SK-N-MC (cell line): ENCODE data around the gene HIRA.

Experiments used
- DNase-seq: peaks from one replicate; pipeline ENCODE4 v3.0.0-alpha.2; 2011; ENCODE audit warnings: low read depth, low spot score
- H3K27ac ChIP-seq: fragments of 200-600 bp; sonication (generic); 2 replicates; pipeline ENCODE4 v1.5.1; 2016; ENCODE audit warnings: mixed run types
- H3K36me3 ChIP-seq: fragments of 200-600 bp; sonication (generic); 2 replicates; pipeline ENCODE4 v1.6.1; 2017; ENCODE audit warnings: antibody characterized with exemption, low read length, mixed read lengths; ENCODE audit not compliant: insufficient read depth
- H3K4me3 ChIP-seq: fragments of 200-600 bp; sonication (generic); 2 replicates; pipeline ENCODE4 v1.5.1; 2016
- H3K9ac ChIP-seq: fragments of 200-600 bp; sonication (generic); 2 replicates; pipeline ENCODE4 v1.8.0; 2017; ENCODE audit warnings: mixed run types, mixed read lengths; ENCODE audit not compliant: insufficient read length
- H3K9me3 ChIP-seq: fragments of 200-600 bp; sonication (generic); 2 replicates; pipeline ENCODE4 v1.6.1; 2017; ENCODE audit warnings: low read depth, mild to moderate bottlenecking, antibody characterized with exemption, low read length, moderate library complexity, mixed read lengths
- EZH2 ChIP-seq: fragments of 200-600 bp; sonication (generic); IDR thresholded peaks from one replicate; pipeline ENCODE4 v1.6.1; 2017; ENCODE audit warnings: antibody characterized with exemption
- FOXP2 ChIP-seq: optimal IDR thresholded peaks from 2 replicates; pipeline ENCODE3; 2011; ENCODE audit warnings: mild to moderate bottlenecking, moderate library complexity; ENCODE audit not compliant: insufficient read depth; ENCODE audit errors: extremely low read length, control extremely low read depth
- POLR2AphosphoS5 ChIP-seq: IDR thresholded peaks from 2 replicates; pipeline ENCODE4 v1.6.1; 2012; ENCODE audit warnings: mild to moderate bottlenecking, low read depth, low read length, borderline replicate concordance

HIRA gene

DNA sequence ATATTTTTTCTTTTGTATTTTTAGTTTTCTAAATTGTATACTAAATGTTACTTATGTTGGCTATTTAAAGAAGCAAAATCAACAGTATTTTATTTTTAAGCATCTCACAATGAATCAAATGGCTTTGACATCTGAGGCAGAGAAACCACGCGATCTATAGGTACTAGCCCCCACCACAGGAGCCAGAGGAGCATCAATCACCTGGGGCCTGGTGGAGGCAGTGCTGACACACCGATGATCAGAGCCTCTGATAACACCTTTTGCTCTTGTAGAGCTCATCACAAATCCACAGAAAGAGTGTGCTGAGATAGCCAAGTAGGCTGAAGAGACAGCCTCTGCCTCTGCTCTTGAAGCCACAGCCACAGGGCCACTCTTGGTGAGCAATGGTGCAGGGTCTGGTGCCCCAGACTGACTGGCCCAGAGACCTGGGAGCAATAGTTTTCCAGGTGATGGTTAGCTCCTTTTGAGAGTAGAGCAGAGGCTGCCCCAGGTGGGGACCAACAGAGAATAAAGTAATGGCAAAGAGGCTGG is 25.2 kb downstream of the HIRA start:
- Histone ChIP-seq H3K36me3 (peaks cover 36% of the 10 kb centered on the region; the same call in 1 of the 2 replicates), H3K4me3 (no peak overlapping the region), H3K9me3 (no peaks in the 10 kb centered on the region), H3K9ac (no peak overlapping the region), H3K27ac (no peak overlapping the region)
- DNase-seq = no peak
- no peak for TF ChIP-seq FOXP2
- no peak for TF ChIP-seq EZH2

GRCh38 chr22:19405652-19406051 is 25.9 kb downstream of the HIRA start:
- Histone ChIP-seq H3K27ac (no peak overlapping the region), H3K36me3 (peaks cover 36% of the 10 kb centered on the region; the same call in 1 of the 2 replicates), H3K4me3 (no peak overlapping the region), H3K9ac (no peak overlapping the region), H3K9me3 (no peaks in the 10 kb centered on the region)
- DNase-seq = no peak
- TF ChIP-seq FOXP2 (no peak), EZH2 (no peak), POLR2AphosphoS5 (no peak)

DNA sequence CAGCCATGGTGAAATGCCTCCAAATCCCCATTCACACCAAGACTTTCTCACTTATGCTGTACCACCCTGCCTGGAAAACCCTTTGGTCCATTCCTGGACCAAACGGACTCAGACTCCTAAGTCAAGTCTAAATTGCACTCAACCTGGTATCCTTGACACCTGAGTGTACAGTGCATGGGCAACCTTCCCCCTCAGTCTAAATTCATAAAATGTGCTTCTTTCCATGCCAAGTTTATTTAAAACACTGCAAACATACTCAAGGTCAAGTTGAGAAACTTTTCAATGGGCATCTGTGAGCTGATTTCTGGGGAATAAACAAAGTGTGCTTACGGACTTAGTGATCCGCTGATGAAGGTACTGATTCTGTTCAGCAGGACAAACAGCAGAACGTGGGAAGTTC is 26.4 kb downstream of the HIRA start:
- H3K9ac ChIP-seq = no peak overlapping the region
- H3K27ac ChIP-seq = no peak overlapping the region
- no peak for DNase-seq
- H3K4me3 ChIP-seq = no peak overlapping the region
- no peaks in the 10 kb centered on the region for H3K9me3 ChIP-seq
- TF ChIP-seq POLR2AphosphoS5 (no peak), EZH2 (no peak), FOXP2 (no peak)
- H3K36me3 ChIP-seq = peaks cover 36% of the 10 kb centered on the region; the same call in 1 of the 2 replicates

- Histone ChIP-seq H3K9ac (no peak overlapping the region), H3K4me3 (no peak overlapping the region), H3K27ac (no peak overlapping the region), H3K9me3 (no peaks in the 10 kb centered on the region), H3K36me3 (peaks cover 36% of the 10 kb centered on the region; the same call in 1 of the 2 replicates)
- DNase-seq = no peak
- TF ChIP-seq EZH2 (no peak), FOXP2 (no peak), POLR2AphosphoS5 (no peak)
These were observed 26.9 kb downstream of the HIRA start for GRCh38 chr22:19404676-19405075.

GRCh38 chr22:19402642-19403191 is 28.8 kb downstream of the HIRA start:
- H3K9me3 ChIP-seq = no peaks in the 10 kb centered on the region
- no peak overlapping the region for H3K4me3 ChIP-seq
- H3K27ac ChIP-seq = no peak overlapping the region
- no peak for TF ChIP-seq FOXP2
- TF ChIP-seq EZH2 = no peak
- TF ChIP-seq POLR2AphosphoS5 = no peak
- peaks cover 27% of the 10 kb centered on the region; the same call in 1 of the 2 replicates for H3K36me3 ChIP-seq
- no peak overlapping the region for H3K9ac ChIP-seq
- no peak for DNase-seq

GRCh38 chr22:19401483-19401882 is 30.1 kb downstream of the HIRA start:
- H3K27ac ChIP-seq = no peak overlapping the region
- no peak overlapping the region for H3K9ac ChIP-seq
- no peaks in the 10 kb centered on the region for H3K9me3 ChIP-seq
- H3K36me3 ChIP-seq = peaks cover 25% of the 10 kb centered on the region; the same call in 1 of the 2 replicates
- no peak for DNase-seq
- no peak overlapping the region for H3K4me3 ChIP-seq
- TF ChIP-seq EZH2 = no peak
- no peak for TF ChIP-seq POLR2AphosphoS5
- no peak for TF ChIP-seq FOXP2

DNA sequence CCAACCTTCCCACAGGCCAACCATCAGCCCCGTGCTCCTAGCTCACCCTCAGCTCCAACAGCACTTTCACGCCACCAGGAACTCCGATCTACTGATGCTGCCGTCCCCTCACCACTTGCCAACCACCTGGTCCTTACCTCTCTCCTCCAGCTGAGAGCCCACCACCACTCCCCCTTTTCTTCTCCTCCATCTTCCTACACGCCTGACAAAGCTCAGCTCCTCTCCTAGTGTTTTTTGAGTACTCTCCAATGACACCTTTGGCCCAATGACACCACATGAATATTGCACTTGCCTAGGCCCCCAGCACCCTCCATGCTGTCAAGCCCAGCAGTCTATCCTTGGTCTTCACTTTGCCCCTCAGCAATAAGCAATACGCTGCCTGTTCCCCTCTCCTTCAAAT is 30.7 kb downstream of the HIRA start:
- Histone ChIP-seq H3K9me3 (no peaks in the 10 kb centered on the region), H3K36me3 (peaks cover 20% of the 10 kb centered on the region; the same call in 1 of the 2 replicates), H3K9ac (no peak overlapping the region)

GRCh38 chr22:19398652-19399051 is 32.9 kb downstream of the HIRA start:
- no peak for TF ChIP-seq FOXP2
- no peak for TF ChIP-seq EZH2
- TF ChIP-seq POLR2AphosphoS5 = no peak
- H3K9me3 ChIP-seq = no peaks in the 10 kb centered on the region
- H3K4me3 ChIP-seq = no peak overlapping the region
- no peak overlapping the region for H3K27ac ChIP-seq
- H3K36me3 ChIP-seq = peaks cover 26% of the 10 kb centered on the region; the same call in 1 of the 2 replicates
- H3K9ac ChIP-seq = no peak overlapping the region
- DNase-seq = no peak

More for the DNA sequence above, 30.7 kb downstream of the HIRA start:
- no peak for DNase-seq
- TF ChIP-seq POLR2AphosphoS5 = no peak
- TF ChIP-seq FOXP2 = no peak
- TF ChIP-seq EZH2 = no peak
- Histone ChIP-seq H3K4me3 (no peak overlapping the region), H3K27ac (no peak overlapping the region)
